ENCODE data around the gene FANCC. TPM values are rescaled to one million over a fixed set of nuclear protein-coding genes. Genes with fewer than 3 reads are reported as not detected.

Gene FANCC
- total and polyA plus RNA-seq, 2 of the 13 experiments (the other 11 are each of a cell fraction or from before 2014, with no cell fraction given), result 7.4 to 8.6 TPM

- TF ChIP-seq ZNF687 (CRISPR knock-in tag; IDR thresholded peaks at IDR 0.05) (peak; percentile 81), ZNF660 (CRISPR knock-in tag; IDR thresholded peaks at IDR 0.05; ENCODE audit: borderline replicate concordance, low read depth) (no peak), AGO1 (IDR thresholded peaks at IDR 0.05; ENCODE audit: low read depth, low read length, poor library complexity, severe bottlenecking) (no peak), TFAP4 (IDR thresholded peaks at IDR 0.05; ENCODE audit: borderline replicate concordance, low read depth) (no peak), POGZ (CRISPR knock-in tag; IDR thresholded peaks at IDR 0.05) (no peak), SAP130 (CRISPR knock-in tag; IDR thresholded peaks at IDR 0.05; ENCODE audit: low read depth) (peak; percentile 51; the same call in 1 of the 2 replicates), ZNF318 (CRISPR knock-in tag; IDR thresholded peaks at IDR 0.05) (no peak), SP5 (CRISPR knock-in tag; IDR thresholded peaks at IDR 0.05; ENCODE audit: borderline replicate concordance, low read depth) (no peak), NR1H2 (CRISPR knock-in tag; IDR thresholded peaks at IDR 0.05; ENCODE audit: borderline replicate concordance, low read depth) (no peak), MAX (IDR thresholded peaks at IDR 0.05) (peak; percentile 62; the same call in 1 of the 2 replicates), HNF1B (CRISPR knock-in tag; IDR thresholded peaks at IDR 0.05) (peak; percentile 48; the same call in 1 of the 2 replicates), E2F5 (CRISPR knock-in tag; conservative IDR thresholded peaks at IDR 0.05) (no peak), ZNF83 (CRISPR knock-in tag; IDR thresholded peaks at IDR 0.05; ENCODE audit: borderline replicate concordance) (no peak)
Observed at GRCh38 chr9:95313010-95313498, 4.5 kb downstream of the FANCC start (continued).
